ENCODE results near the gene ATF7IP. TPM values are rescaled to one million over a fixed set of nuclear protein-coding genes. Genes with fewer than 3 reads are reported as not detected.

ATF7IP gene
- total RNA-seq, 2 experiments from 2014 or later: 55.6 to 66.0 TPM

GRCh38 chr12:14521822-14522221 lies 156.3 kb downstream of the ATF7IP start:
- no peaks in the 10 kb centered on the region for H4K20me1 ChIP-seq (ENCODE audit: insufficient read depth, low read length)
- BruUV-seq (replicated peaks): no TSS peak

GRCh38 chr12:14525964-14526363 lies 160.5 kb downstream of the ATF7IP start:
- POLR2A ChIA-PET: interaction anchor here (0.8 kb wide), 1 partner anchor 32 kb away, joined by 3 read pairs; no protein-coding TSS in a partner anchor
- Histone ChIP-seq H3K9me2 (ENCODE audit: insufficient read depth, low read length) (no peaks in the 10 kb centered on the region), H3K4me3 (ENCODE audit: low read depth, low read length, poor library complexity, severe bottlenecking) (no peak overlapping the region), H2AFZ (ENCODE audit: low read length) (no peak overlapping the region), H3K4me1 (ENCODE audit: insufficient read depth, low read length, poor library complexity, severe bottlenecking) (no peaks in the 10 kb centered on the region), H3K79me2 (ENCODE audit: insufficient read depth, low read depth, low read length) (no peaks in the 10 kb centered on the region), H4K20me1 (ENCODE audit: insufficient read depth, low read length) (no peaks in the 10 kb centered on the region), H3K36me3 (ENCODE audit: insufficient read depth, low read length) (no peaks in the 10 kb centered on the region), H3K4me2 (ENCODE audit: low read length) (no peak overlapping the region), H3K9me3 (ENCODE audit: low read length) (peaks cover 31% of the 10 kb centered on the region), H3K27ac (ENCODE audit: low read depth, low read length, poor library complexity, severe bottlenecking) (no peak overlapping the region)
- intact Hi-C loops (cut with micrococcal nuclease; ENCODE audit: unreplicated experiment): no loop called here
- DNase-seq (ENCODE audit: low spot score): no peak
- no peak for TF ChIP-seq CTCF (conservative IDR thresholded peaks at IDR 0.05; ENCODE audit: low read length)
- no peak for TF ChIP-seq EZH2phosphoT487 (IDR thresholded peaks at IDR 0.05; ENCODE audit: borderline replicate concordance, low read depth, low read length)
- no TSS peak for BruUV-seq (replicated peaks)
- CTCF ChIA-PET (ENCODE audit: unreplicated experiment): no interaction called here

More at GRCh38 chr12:14521822-14522221, 156.3 kb downstream of the ATF7IP start:
- no peak for TF ChIP-seq CTCF (conservative IDR thresholded peaks at IDR 0.05; ENCODE audit: low read length)
- no peak for TF ChIP-seq EZH2phosphoT487 (IDR thresholded peaks at IDR 0.05; ENCODE audit: borderline replicate concordance, low read depth, low read length)
- Histone ChIP-seq H2AFZ (ENCODE audit: low read length) (no peak overlapping the region), H3K36me3 (ENCODE audit: insufficient read depth, low read length) (no peaks in the 10 kb centered on the region), H3K9me3 (ENCODE audit: low read length) (peaks cover 31% of the 10 kb centered on the region), H3K4me3 (ENCODE audit: low read depth, low read length, poor library complexity, severe bottlenecking) (no peak overlapping the region), H3K4me2 (ENCODE audit: low read length) (no peak overlapping the region), H3K79me2 (ENCODE audit: insufficient read depth, low read depth, low read length) (no peaks in the 10 kb centered on the region), H3K4me1 (ENCODE audit: insufficient read depth, low read length, poor library complexity, severe bottlenecking) (no peaks in the 10 kb centered on the region), H3K9me2 (ENCODE audit: insufficient read depth, low read length) (no peaks in the 10 kb centered on the region), H3K27ac (ENCODE audit: low read depth, low read length, poor library complexity, severe bottlenecking) (no peak overlapping the region)
- DNase-seq (ENCODE audit: low spot score): no peak
- ChIA-PET POLR2A (no interaction called here), CTCF (ENCODE audit: unreplicated experiment) (no interaction called here)
- intact Hi-C loops (cut with micrococcal nuclease; ENCODE audit: unreplicated experiment): no loop called here

- intact Hi-C loops (cut with micrococcal nuclease; ENCODE audit: unreplicated experiment): no loop called here
- H3K4me1 ChIP-seq (ENCODE audit: insufficient read depth, low read length, poor library complexity, severe bottlenecking): no peaks in the 10 kb centered on the region
- ChIA-PET CTCF (ENCODE audit: unreplicated experiment) (no interaction called here), POLR2A (interaction anchor here (1.7 kb wide), 1 partner anchor 10 kb away, joined by 4 read pairs; no protein-coding TSS in a partner anchor)
- DNase-seq (ENCODE audit: low spot score): no peak
- no peaks in the 10 kb centered on the region for H3K79me2 ChIP-seq (ENCODE audit: insufficient read depth, low read depth, low read length)
- BruUV-seq (replicated peaks): no TSS peak
- no peak for TF ChIP-seq EZH2phosphoT487 (IDR thresholded peaks at IDR 0.05; ENCODE audit: borderline replicate concordance, low read depth, low read length)
- no peak for TF ChIP-seq CTCF (conservative IDR thresholded peaks at IDR 0.05; ENCODE audit: low read length)
- H3K9me2 ChIP-seq (ENCODE audit: insufficient read depth, low read length): no peaks in the 10 kb centered on the region
- no peak overlapping the region for H3K4me3 ChIP-seq (ENCODE audit: low read depth, low read length, poor library complexity, severe bottlenecking)
- no peaks in the 10 kb centered on the region for H3K9me3 ChIP-seq (ENCODE audit: low read length)
- no peak overlapping the region for H3K27ac ChIP-seq (ENCODE audit: low read depth, low read length, poor library complexity, severe bottlenecking)
- H2AFZ ChIP-seq (ENCODE audit: low read length): no peak overlapping the region
- no peak overlapping the region for H3K4me2 ChIP-seq (ENCODE audit: low read length)
- H4K20me1 ChIP-seq (ENCODE audit: insufficient read depth, low read length): no peaks in the 10 kb centered on the region
- no peaks in the 10 kb centered on the region for H3K36me3 ChIP-seq (ENCODE audit: insufficient read depth, low read length)
Observed at GRCh38 chr12:14532152-14532551, 166.7 kb downstream of the ATF7IP start.
